ENCODE data around the gene MED13L.

DNA sequence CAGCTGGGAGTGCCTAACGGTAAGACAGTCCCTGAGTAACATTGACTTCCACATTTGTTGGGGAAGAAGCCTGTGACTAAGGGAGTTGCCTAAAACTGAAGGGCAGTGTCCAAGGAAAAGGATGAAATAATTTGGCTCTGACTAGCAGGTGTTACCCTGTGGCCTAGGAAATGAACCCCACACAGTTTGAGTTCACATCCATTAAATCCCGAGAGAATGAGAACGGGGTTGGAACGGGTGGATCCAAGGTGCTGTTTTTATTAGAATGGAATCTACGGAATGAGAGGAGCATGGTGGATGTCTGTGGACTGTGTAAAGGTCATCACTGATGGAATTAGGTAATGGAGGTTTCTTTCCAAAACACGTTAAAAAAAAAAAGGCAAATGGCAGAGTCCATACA lies 324.0 kb downstream of the MED13L start:
- TF ChIP-seq, protein P1, sequence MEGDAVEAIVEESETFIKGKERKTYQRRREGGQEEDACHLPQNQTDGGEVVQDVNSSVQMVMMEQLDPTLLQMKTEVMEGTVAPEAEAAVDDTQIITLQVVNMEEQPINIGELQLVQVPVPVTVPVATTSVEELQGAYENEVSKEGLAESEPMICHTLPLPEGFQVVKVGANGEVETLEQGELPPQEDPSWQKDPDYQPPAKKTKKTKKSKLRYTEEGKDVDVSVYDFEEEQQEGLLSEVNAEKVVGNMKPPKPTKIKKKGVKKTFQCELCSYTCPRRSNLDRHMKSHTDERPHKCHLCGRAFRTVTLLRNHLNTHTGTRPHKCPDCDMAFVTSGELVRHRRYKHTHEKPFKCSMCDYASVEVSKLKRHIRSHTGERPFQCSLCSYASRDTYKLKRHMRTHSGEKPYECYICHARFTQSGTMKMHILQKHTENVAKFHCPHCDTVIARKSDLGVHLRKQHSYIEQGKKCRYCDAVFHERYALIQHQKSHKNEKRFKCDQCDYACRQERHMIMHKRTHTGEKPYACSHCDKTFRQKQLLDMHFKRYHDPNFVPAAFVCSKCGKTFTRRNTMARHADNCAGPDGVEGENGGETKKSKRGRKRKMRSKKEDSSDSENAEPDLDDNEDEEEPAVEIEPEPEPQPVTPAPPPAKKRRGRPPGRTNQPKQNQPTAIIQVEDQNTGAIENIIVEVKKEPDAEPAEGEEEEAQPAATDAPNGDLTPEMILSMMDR (conservative IDR thresholded peaks at IDR 0.05; ENCODE audit: low read depth, low read length) = no peak
- no peak for TF ChIP-seq EZH2 (IDR thresholded peaks at IDR 0.05; ENCODE audit: borderline replicate concordance, low read depth, low read length, poor library complexity, severe bottlenecking)

Measured in A673 (cell line).